HepG2 (cell line): ENCODE data around the gene AHCY. TPM values are rescaled to one million over a fixed set of nuclear protein-coding genes. Genes with fewer than 3 reads are reported as not detected.
A peak's percentile ranks its signal among the peaks of the same experiment; 100 is the strongest.

Source experiments
- CENPX ChIP-seq: sonication (generic); formaldehyde crosslinking; IDR thresholded peaks from 2 replicates; pipeline ENCODE4 v1.9.0; 2021; ENCODE audit warnings: mild to moderate bottlenecking, missing genetic modification reagents, moderate library complexity
- FOXA1 ChIP-seq, 2 experiments: fragments of 450-650 bp in 1 of 2; sonication (generic) in 1 of 2; formaldehyde crosslinking in 1 of 2; IDR thresholded peaks; 2 replicates each; pipeline versions ENCODE4 v1.4.0 to v1.6.1; 2016 to 2020; ENCODE audit warnings: missing genetic modification reagents in 1 of 2
- NONO ChIP-seq, 2 experiments: fragments of 450-650 bp in 1 of 2; sonication (generic) in 1 of 2; formaldehyde crosslinking in 1 of 2; IDR thresholded peaks in 1 of 2; conservative IDR thresholded peaks in 1 of 2; 2 replicates each; pipeline versions ENCODE4 v1.6.1 to v1.8.0; 2017 to 2022; ENCODE audit warnings: mild to moderate bottlenecking in 1 of 2, missing genetic modification reagents in 1 of 2, moderate library complexity in 1 of 2
- NPAS2 ChIP-seq: sonication (generic); formaldehyde crosslinking; IDR thresholded peaks from 2 replicates; pipeline ENCODE4 v1.8.0; 2022; ENCODE audit warnings: mild to moderate bottlenecking, missing genetic modification reagents, borderline replicate concordance
- NRL ChIP-seq: sonication (generic); formaldehyde crosslinking; IDR thresholded peaks from 2 replicates; pipeline ENCODE4 v1.5.0; 2020; ENCODE audit warnings: missing genetic modification reagents, mild to moderate bottlenecking, moderate library complexity, borderline replicate concordance
- SIN3A ChIP-seq: IDR thresholded peaks from 2 replicates; pipeline ENCODE4 v1.6.1; 2011; ENCODE audit warnings: low read depth, mild to moderate bottlenecking, control low read depth, low read length, borderline replicate concordance
- SRY ChIP-seq: sonication (generic); formaldehyde crosslinking; IDR thresholded peaks from 2 replicates; pipeline ENCODE4 v1.8.0; 2022; ENCODE audit warnings: mild to moderate bottlenecking, missing genetic modification reagents
- STAT5B ChIP-seq: sonication (generic); formaldehyde crosslinking; IDR thresholded peaks from 2 replicates; pipeline ENCODE4 v1.4.0; 2020; ENCODE audit warnings: missing genetic modification reagents
- WIZ ChIP-seq: sonication (generic); formaldehyde crosslinking; IDR thresholded peaks from 2 replicates; pipeline ENCODE4 v1.5.1; 2020; ENCODE audit warnings: mild to moderate bottlenecking, missing genetic modification reagents
- ZNF225 ChIP-seq: sonication (generic); formaldehyde crosslinking; IDR thresholded peaks from 2 replicates; pipeline ENCODE4 v1.4.0; 2020; ENCODE audit warnings: mild to moderate bottlenecking, missing genetic modification reagents
- ZNF234 ChIP-seq: sonication (generic); formaldehyde crosslinking; conservative IDR thresholded peaks from 2 replicates; pipeline ENCODE4 v1.5.1; 2020; ENCODE audit warnings: mild to moderate bottlenecking, missing genetic modification reagents
- ZNF329 ChIP-seq: sonication (generic); formaldehyde crosslinking; IDR thresholded peaks from 2 replicates; pipeline ENCODE4 v1.9.0; 2021; ENCODE audit warnings: low read depth, mild to moderate bottlenecking, missing genetic modification reagents
- ZNF34 ChIP-seq: sonication (generic); formaldehyde crosslinking; IDR thresholded peaks from 2 replicates; pipeline ENCODE4 v1.4.0; 2020; ENCODE audit warnings: mild to moderate bottlenecking, missing genetic modification reagents, borderline replicate concordance
- ZNF496 ChIP-seq: sonication (generic); formaldehyde crosslinking; IDR thresholded peaks from 2 replicates; pipeline ENCODE4 v1.8.1; 2023; ENCODE audit warnings: mild to moderate bottlenecking, moderate library complexity, missing genetic modification reagents; ENCODE audit not compliant: insufficient replicate concordance
- ZNF557 ChIP-seq: sonication (generic); formaldehyde crosslinking; IDR thresholded peaks from 2 replicates; pipeline ENCODE4 v1.4.0; 2020; ENCODE audit warnings: missing genetic modification reagents
- ZNF788 ChIP-seq: sonication (generic); formaldehyde crosslinking; IDR thresholded peaks from 2 replicates; pipeline ENCODE4 v1.5.0; 2020; ENCODE audit warnings: mild to moderate bottlenecking, missing genetic modification reagents, borderline replicate concordance
- polyA plus RNA-seq, 8 experiments: library from polyadenylated mRNA; depleted of rRNA in 3 of 8; stranded (reverse) in 7 of 8; unstranded in 1 of 8; fragments of >200 nt; fragmentation: Illumina TruSeq in 4 of 8; extraction: Trizol in 4 of 8; gene quantifications; 2 replicates each; pipeline versions ENCODE4 v1.2.1 to v1.2.3, GENCODE V29; 2011 to 2016; ENCODE audit warnings: low read depth in 4 of 8, missing spikeins in 1 of 8, mixed read lengths in 1 of 8; ENCODE audit not compliant: insufficient read depth in 1 of 8
- total RNA-seq, 5 experiments: library from RNA; depleted of rRNA; stranded (reverse); fragments of >200 nt; fragmentation: Illumina TruSeq; extraction: Trizol; gene quantifications; 2 replicates each; pipeline ENCODE4 v1.2.3, GENCODE V29; 2016; ENCODE audit warnings: low read depth in 1 of 5
- TF ChIP-seq, protein P1 (sequence below): sonication (generic); formaldehyde crosslinking; IDR thresholded peaks from 2 replicates; pipeline ENCODE4 v1.5.0; 2020; ENCODE audit warnings: missing genetic modification reagents
- TF ChIP-seq, protein P2 (sequence below): IDR thresholded peaks from 2 replicates; pipeline ENCODE4 v1.4.0; 2020; ENCODE audit warnings: mild to moderate bottlenecking, missing genetic modification reagents
- TF ChIP-seq, protein P3 (sequence below): IDR thresholded peaks from 2 replicates; pipeline ENCODE4 v1.6.1; 2012; ENCODE audit warnings: inconsistent platforms
- TF ChIP-seq, protein P4 (sequence below): sonication (generic); formaldehyde crosslinking; IDR thresholded peaks from 2 replicates; pipeline ENCODE4 v1.4.0; 2020; ENCODE audit warnings: missing genetic modification reagents
- TF ChIP-seq, protein P5 (sequence below): sonication (generic); formaldehyde crosslinking; IDR thresholded peaks from 2 replicates; pipeline ENCODE4 v1.9.0; 2022; ENCODE audit warnings: low read depth, missing genetic modification reagents

AHCY gene
- total and polyA plus RNA-seq, 2 of the 13 experiments (the other 11 are each of a cell fraction or from before 2014, with no cell fraction given) = 407 to 419 TPM

DNA sequence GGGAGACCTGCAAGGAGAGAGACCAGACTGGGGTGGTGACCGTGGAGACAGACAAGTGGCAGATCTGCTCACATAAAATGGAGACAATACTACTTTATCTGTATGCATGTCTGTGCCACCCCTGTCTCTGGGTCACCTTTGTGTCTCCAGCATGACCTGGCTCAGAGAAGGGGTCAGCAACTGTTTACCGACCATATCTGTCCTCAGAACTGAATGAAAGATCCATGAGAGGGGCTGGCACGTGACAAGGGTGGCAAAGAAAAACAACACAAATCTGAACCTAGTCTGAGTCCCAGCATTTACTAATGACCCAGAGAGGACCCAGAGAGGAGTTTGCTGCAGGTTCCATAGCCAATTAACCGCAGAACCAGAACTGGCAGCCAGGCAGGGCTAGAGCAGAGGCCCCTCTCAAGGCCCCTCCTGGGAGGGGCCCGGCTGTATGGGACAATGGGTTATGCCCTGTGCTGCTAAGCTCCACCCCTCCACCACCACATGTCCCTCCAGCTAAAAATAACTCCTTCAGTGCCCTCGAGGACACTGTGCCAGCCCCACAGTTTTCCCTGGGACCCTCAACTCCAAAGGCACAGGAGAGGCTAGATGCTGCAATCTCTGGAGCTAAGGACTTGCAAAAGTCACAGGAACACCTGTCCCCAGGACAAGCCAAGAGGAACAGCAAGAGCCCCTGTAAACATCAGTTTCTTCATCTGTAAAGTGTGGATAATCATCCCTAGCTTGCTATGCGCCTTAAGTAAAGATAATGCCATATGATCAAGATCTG, 2.2 kb downstream of the AHCY start (continued):
- TF ChIP-seq, protein P1, sequence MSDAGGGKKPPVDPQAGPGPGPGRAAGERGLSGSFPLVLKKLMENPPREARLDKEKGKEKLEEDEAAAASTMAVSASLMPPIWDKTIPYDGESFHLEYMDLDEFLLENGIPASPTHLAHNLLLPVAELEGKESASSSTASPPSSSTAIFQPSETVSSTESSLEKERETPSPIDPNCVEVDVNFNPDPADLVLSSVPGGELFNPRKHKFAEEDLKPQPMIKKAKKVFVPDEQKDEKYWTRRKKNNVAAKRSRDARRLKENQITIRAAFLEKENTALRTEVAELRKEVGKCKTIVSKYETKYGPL (CRISPR knock-in tag) = no peak
- no peak for TF ChIP-seq ZNF557 (CRISPR knock-in tag)
- TF ChIP-seq ZNF225 (CRISPR knock-in tag) = no peak
- TF ChIP-seq STAT5B (CRISPR knock-in tag) = no peak
- TF ChIP-seq ZNF329 (CRISPR knock-in tag) = no peak
- TF ChIP-seq ZNF34 (CRISPR knock-in tag) = no peak
- TF ChIP-seq, protein P2, sequence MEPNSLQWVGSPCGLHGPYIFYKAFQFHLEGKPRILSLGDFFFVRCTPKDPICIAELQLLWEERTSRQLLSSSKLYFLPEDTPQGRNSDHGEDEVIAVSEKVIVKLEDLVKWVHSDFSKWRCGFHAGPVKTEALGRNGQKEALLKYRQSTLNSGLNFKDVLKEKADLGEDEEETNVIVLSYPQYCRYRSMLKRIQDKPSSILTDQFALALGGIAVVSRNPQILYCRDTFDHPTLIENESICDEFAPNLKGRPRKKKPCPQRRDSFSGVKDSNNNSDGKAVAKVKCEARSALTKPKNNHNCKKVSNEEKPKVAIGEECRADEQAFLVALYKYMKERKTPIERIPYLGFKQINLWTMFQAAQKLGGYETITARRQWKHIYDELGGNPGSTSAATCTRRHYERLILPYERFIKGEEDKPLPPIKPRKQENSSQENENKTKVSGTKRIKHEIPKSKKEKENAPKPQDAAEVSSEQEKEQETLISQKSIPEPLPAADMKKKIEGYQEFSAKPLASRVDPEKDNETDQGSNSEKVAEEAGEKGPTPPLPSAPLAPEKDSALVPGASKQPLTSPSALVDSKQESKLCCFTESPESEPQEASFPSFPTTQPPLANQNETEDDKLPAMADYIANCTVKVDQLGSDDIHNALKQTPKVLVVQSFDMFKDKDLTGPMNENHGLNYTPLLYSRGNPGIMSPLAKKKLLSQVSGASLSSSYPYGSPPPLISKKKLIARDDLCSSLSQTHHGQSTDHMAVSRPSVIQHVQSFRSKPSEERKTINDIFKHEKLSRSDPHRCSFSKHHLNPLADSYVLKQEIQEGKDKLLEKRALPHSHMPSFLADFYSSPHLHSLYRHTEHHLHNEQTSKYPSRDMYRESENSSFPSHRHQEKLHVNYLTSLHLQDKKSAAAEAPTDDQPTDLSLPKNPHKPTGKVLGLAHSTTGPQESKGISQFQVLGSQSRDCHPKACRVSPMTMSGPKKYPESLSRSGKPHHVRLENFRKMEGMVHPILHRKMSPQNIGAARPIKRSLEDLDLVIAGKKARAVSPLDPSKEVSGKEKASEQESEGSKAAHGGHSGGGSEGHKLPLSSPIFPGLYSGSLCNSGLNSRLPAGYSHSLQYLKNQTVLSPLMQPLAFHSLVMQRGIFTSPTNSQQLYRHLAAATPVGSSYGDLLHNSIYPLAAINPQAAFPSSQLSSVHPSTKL (CRISPR knock-in tag) = peak; percentile 79
- no peak for TF ChIP-seq ZNF788 (CRISPR knock-in tag)
- TF ChIP-seq, protein P3, sequence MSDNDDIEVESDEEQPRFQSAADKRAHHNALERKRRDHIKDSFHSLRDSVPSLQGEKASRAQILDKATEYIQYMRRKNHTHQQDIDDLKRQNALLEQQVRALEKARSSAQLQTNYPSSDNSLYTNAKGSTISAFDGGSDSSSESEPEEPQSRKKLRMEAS = peak; percentile 55
- TF ChIP-seq NRL = no peak
- TF ChIP-seq, protein P4, sequence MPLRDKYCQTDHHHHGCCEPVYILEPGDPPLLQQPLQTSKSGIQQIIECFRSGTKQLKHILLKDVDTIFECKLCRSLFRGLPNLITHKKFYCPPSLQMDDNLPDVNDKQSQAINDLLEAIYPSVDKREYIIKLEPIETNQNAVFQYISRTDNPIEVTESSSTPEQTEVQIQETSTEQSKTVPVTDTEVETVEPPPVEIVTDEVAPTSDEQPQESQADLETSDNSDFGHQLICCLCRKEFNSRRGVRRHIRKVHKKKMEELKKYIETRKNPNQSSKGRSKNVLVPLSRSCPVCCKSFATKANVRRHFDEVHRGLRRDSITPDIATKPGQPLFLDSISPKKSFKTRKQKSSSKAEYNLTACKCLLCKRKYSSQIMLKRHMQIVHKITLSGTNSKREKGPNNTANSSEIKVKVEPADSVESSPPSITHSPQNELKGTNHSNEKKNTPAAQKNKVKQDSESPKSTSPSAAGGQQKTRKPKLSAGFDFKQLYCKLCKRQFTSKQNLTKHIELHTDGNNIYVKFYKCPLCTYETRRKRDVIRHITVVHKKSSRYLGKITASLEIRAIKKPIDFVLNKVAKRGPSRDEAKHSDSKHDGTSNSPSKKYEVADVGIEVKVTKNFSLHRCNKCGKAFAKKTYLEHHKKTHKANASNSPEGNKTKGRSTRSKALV (CRISPR knock-in tag) = no peak
- TF ChIP-seq ZNF496 (CRISPR knock-in tag) = no peak
- TF ChIP-seq NONO (IDR thresholded peaks at IDR 0.05) = no peak
- TF ChIP-seq NONO (CRISPR knock-in tag; conservative IDR thresholded peaks at IDR 0.05) = no peak
- TF ChIP-seq, protein P5, sequence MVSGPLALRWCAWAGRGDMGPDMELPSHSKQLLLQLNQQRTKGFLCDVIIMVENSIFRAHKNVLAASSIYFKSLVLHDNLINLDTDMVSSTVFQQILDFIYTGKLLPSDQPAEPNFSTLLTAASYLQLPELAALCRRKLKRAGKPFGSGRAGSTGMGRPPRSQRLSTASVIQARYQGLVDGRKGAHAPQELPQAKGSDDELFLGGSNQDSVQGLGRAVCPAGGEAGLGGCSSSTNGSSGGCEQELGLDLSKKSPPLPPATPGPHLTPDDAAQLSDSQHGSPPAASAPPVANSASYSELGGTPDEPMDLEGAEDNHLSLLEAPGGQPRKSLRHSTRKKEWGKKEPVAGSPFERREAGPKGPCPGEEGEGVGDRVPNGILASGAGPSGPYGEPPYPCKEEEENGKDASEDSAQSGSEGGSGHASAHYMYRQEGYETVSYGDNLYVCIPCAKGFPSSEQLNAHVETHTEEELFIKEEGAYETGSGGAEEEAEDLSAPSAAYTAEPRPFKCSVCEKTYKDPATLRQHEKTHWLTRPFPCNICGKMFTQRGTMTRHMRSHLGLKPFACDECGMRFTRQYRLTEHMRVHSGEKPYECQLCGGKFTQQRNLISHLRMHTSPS (CRISPR knock-in tag) = no peak; the same call in 1 of the 2 replicates
- no peak for TF ChIP-seq FOXA1 (IDR thresholded peaks at IDR 0.05)
- TF ChIP-seq FOXA1 (CRISPR knock-in tag; IDR thresholded peaks at IDR 0.05) = peak; percentile 83
- no peak for TF ChIP-seq SRY (CRISPR knock-in tag)
- no peak for TF ChIP-seq CENPX
- TF ChIP-seq WIZ (CRISPR knock-in tag) = no peak
- TF ChIP-seq ZNF234 (CRISPR knock-in tag) = no peak
- no peak for TF ChIP-seq NPAS2 (CRISPR knock-in tag)
- TF ChIP-seq SIN3A = no peak
